DND-41 (cell line): ENCODE data around the gene AKT1S1.

Experiments
- ATAC-seq: fragments of 200-7000 bp; cut with Tn5 transposase; 3 replicates; pipeline ENCODE4 v1.9.1; 2021; ENCODE audit warnings: low read depth; ENCODE audit not compliant: insufficient read depth
- DNase-seq: peaks from one replicate; pipeline ENCODE4 v3.0.0-alpha.2; 2020
- H2AFZ ChIP-seq: 2 replicates; pipeline ENCODE4 v1.6.0; 2012; ENCODE audit warnings: low read depth, low read length
- H3K27ac ChIP-seq: 2 replicates; pipeline ENCODE4 v1.5.1; 2012; ENCODE audit warnings: low read length, inconsistent platforms
- H3K27me3 ChIP-seq: fragments of 200-600 bp; sonication (generic); 2 replicates; pipeline ENCODE4 v1.6.0; 2012; ENCODE audit warnings: low read length, mild to moderate bottlenecking, inconsistent platforms; ENCODE audit not compliant: insufficient read depth, poor library complexity
- H3K36me3 ChIP-seq: 2 replicates; pipeline ENCODE4 v1.5.1; 2012; ENCODE audit warnings: low read length, inconsistent platforms; ENCODE audit not compliant: insufficient read depth
- H3K4me1 ChIP-seq: 2 replicates; pipeline ENCODE4 v1.5.1; 2012; ENCODE audit warnings: mild to moderate bottlenecking, low read length; ENCODE audit not compliant: insufficient read depth
- H3K4me2 ChIP-seq: 2 replicates; pipeline ENCODE4 v1.6.0; 2012; ENCODE audit warnings: mild to moderate bottlenecking, moderate library complexity, low read length, inconsistent platforms; ENCODE audit not compliant: insufficient read depth
- H3K4me3 ChIP-seq, 2 experiments: fragments of 200-600 bp in 1 of 2; shearing (Covaris generic) in 1 of 2; 2 replicates each; pipeline ENCODE4 v1.5.1; 2012 to 2016; ENCODE audit warnings: inconsistent platforms in 2 of 2, low read length in 2 of 2, mild to moderate bottlenecking in 2 of 2, low read depth in 1 of 2, moderate library complexity in 1 of 2
- H3K79me2 ChIP-seq: 2 replicates; pipeline ENCODE4 v1.6.0; 2012; ENCODE audit warnings: low read length, inconsistent platforms; ENCODE audit not compliant: insufficient read depth
- H3K9ac ChIP-seq: 2 replicates; pipeline ENCODE4 v1.6.0; 2012; ENCODE audit warnings: low read depth, mild to moderate bottlenecking, inconsistent platforms, low read length, moderate library complexity
- H3K9me3 ChIP-seq: 2 replicates; pipeline ENCODE4 v1.5.1; 2012; ENCODE audit warnings: low read length, moderate library complexity, mild to moderate bottlenecking, inconsistent platforms; ENCODE audit not compliant: insufficient read depth, severe bottlenecking
- H4K20me1 ChIP-seq: 2 replicates; pipeline ENCODE4 v1.6.0; 2012; ENCODE audit warnings: low read length; ENCODE audit not compliant: insufficient read depth
- CTCF ChIP-seq: IDR thresholded peaks from 2 replicates; pipeline ENCODE4 v1.5.1; 2012; ENCODE audit warnings: borderline replicate concordance, low read length, moderate library complexity, mild to moderate bottlenecking; ENCODE audit not compliant: poor library complexity, severe bottlenecking; ENCODE audit errors: extremely low read depth
- EZH2 ChIP-seq: IDR thresholded peaks from 3 replicates; pipeline ENCODE4 v1.6.1; 2012; ENCODE audit warnings: borderline replicate concordance, low read depth, mild to moderate bottlenecking, moderate library complexity, low read length, inconsistent platforms; ENCODE audit not compliant: severe bottlenecking

The AKT1S1 gene

GRCh38 chr19:49838885-49839588 is 38.1 kb downstream of the AKT1S1 start:
- DNase-seq (no peak), ATAC-seq (no peak)
- H3K9me3 ChIP-seq = no peaks in the 10 kb centered on the region
- no peak overlapping the region for H3K4me2 ChIP-seq
- H3K9ac ChIP-seq = no peak overlapping the region
- H3K27me3 ChIP-seq = no peaks in the 10 kb centered on the region
- no peaks in the 10 kb centered on the region for H3K4me1 ChIP-seq
- peaks cover 65% of the 10 kb centered on the region for H3K36me3 ChIP-seq
- H3K79me2 ChIP-seq = no peaks in the 10 kb centered on the region
- H2AFZ ChIP-seq = no peak overlapping the region
- H3K4me3 ChIP-seq = no peak overlapping the region
- no peaks in the 10 kb centered on the region for H4K20me1 ChIP-seq
- TF ChIP-seq CTCF = no peak
- no peak for TF ChIP-seq EZH2
- H3K27ac ChIP-seq = no peak overlapping the region

GRCh38 chr19:49837425-49837824 is 39.7 kb downstream of the AKT1S1 start:
- Histone ChIP-seq H3K27ac (no peak overlapping the region), H3K4me1 (no peaks in the 10 kb centered on the region; the same call in 1 of the 2 replicates), H3K4me2 (no peak overlapping the region), H3K4me3 (no peak overlapping the region), H3K9ac (no peak overlapping the region), H4K20me1 (no peaks in the 10 kb centered on the region), H3K27me3 (no peaks in the 10 kb centered on the region), H3K79me2 (no peaks in the 10 kb centered on the region), H3K36me3 (peaks cover 80% of the 10 kb centered on the region), H3K9me3 (no peaks in the 10 kb centered on the region), H2AFZ (no peak overlapping the region)
- TF ChIP-seq CTCF (no peak), EZH2 (no peak)
- DNase-seq (no peak), ATAC-seq (no peak)

GRCh38 chr19:49837009-49837310 is 40.2 kb downstream of the AKT1S1 start:
- ATAC-seq (no peak), DNase-seq (no peak)
- Histone ChIP-seq H3K9me3 (no peaks in the 10 kb centered on the region), H3K4me2 (no peak overlapping the region), H3K27me3 (no peaks in the 10 kb centered on the region), H3K79me2 (no peaks in the 10 kb centered on the region), H3K36me3 (peaks cover 82% of the 10 kb centered on the region), H3K4me1 (peaks cover 3% of the 10 kb centered on the region; the same call in 1 of the 2 replicates), H3K27ac (no peak overlapping the region), H4K20me1 (no peaks in the 10 kb centered on the region), H3K4me3 (no peak overlapping the region), H3K9ac (no peak overlapping the region), H2AFZ (no peak overlapping the region)
- TF ChIP-seq EZH2 (no peak), CTCF (no peak)
